Memory B cell (primary cell): ENCODE data around the gene GPR153.

ENCODE experiments used
- ATAC-seq: fragments of 150-1000 bp; cut with Tn5 transposase; 2 replicates; pipeline ENCODE4 v1.10.0; 2021; ENCODE audit warnings: low read depth, mild to moderate bottlenecking, moderate library complexity
- DNase-seq, 2 donors: peaks; one replicate each; pipeline ENCODE4 v3.0.0; 2022; ENCODE audit warnings: low spot score in 2 of 2
- H3K27ac Mint-ChIP-seq: one replicate; pipeline ENCODE4 v1.8.0; 2022; ENCODE audit warnings: mild to moderate bottlenecking, moderate library complexity, mixed read lengths
- H3K27me3 Mint-ChIP-seq: one replicate; pipeline ENCODE4 v1.8.0; 2022; ENCODE audit warnings: mixed read lengths
- H3K36me3 Mint-ChIP-seq: one replicate; pipeline ENCODE4 v1.8.0; 2022; ENCODE audit warnings: mild to moderate bottlenecking, mixed read lengths
- H3K4me1 Mint-ChIP-seq: one replicate; pipeline ENCODE4 v1.8.0; 2022; ENCODE audit warnings: mixed read lengths
- H3K4me3 Mint-ChIP-seq: one replicate; pipeline ENCODE4 v1.8.0; 2022; ENCODE audit warnings: mild to moderate bottlenecking, moderate library complexity, mixed read lengths
- H3K9me3 Mint-ChIP-seq: one replicate; pipeline ENCODE4 v1.8.0; 2022; ENCODE audit warnings: mixed read lengths

GPR153 gene

DNA sequence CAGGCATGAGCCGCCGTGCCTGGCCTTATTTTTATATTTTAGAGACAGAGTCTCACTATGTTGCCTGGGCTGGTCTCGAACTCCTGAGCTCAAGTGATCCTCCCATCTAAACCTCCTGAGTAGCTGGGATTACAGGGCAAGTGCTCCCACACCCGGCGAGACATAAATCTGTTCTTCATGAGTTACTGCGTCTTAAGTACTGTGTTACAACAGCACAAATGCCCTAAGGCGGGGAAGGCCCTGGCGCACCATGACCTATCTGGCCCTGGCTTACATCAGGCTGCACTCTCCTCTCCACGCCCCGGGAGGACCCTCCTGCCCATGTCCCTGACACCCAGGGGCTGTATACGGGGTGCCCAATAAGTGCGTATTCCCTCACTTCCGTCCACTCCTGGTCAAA, 4.3 kb downstream of the GPR153 start:
- H3K4me3 Mint-ChIP-seq = no peak overlapping the region
- peaks cover 4% of the 10 kb centered on the region for H3K27me3 Mint-ChIP-seq

DNA sequence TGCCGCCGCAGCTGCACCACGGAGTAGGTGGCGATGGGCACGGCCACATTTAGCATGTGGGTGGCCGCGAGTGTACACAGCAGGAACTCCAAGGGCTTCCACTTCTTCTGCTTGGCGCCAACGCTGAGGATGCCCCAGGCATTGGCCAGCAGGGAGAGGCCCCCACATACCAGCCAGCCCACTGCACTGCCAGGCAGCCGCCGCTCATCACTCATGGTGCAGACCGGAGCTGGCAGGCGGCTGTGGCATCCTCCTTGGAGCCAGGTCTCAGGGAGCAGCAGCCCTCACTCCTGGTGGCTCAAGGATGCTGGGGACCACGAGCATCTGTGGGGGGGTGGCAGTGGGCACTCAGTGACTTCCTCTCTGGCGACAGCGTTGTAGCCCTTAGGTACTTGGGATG, 6.2 kb downstream of the GPR153 start:
- Mint-ChIP-seq H3K4me1 (no peaks in the 10 kb centered on the region), H3K9me3 (no peaks in the 10 kb centered on the region), H3K36me3 (no peaks in the 10 kb centered on the region), H3K27ac (no peak overlapping the region), H3K27me3 (peaks cover 14% of the 10 kb centered on the region), H3K4me3 (no peak overlapping the region)
- DNase-seq (no peak), ATAC-seq (no peak)

More for the DNA sequence above, 4.3 kb downstream of the GPR153 start:
- Mint-ChIP-seq H3K27ac (no peak overlapping the region), H3K4me1 (no peaks in the 10 kb centered on the region), H3K9me3 (no peaks in the 10 kb centered on the region), H3K36me3 (no peaks in the 10 kb centered on the region)
- DNase-seq (no peak), ATAC-seq (no peak)

DNA sequence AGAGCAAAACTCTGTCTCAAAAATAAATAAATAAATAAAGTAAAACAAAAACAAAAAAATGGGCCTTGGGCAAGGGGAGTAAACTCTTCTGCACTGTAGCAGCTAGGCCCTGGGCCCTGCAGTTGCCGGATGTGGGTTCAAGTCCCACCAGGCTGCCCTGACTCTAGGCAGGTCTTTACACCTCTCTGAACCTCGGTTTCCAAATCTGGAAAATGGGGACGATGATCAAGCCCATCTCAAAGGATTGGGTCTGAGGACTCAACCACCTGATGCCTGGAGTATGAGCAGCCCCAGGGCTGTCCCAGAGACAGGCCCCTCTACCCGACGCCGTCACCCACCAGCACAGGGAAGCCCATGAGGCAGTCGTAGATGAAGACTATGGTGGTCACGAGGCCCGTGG, 7.5 kb downstream of the GPR153 start:
- no peak for ATAC-seq
- Mint-ChIP-seq H3K4me3 (no peak overlapping the region), H3K27ac (no peak overlapping the region), H3K36me3 (no peaks in the 10 kb centered on the region), H3K27me3 (peaks cover 14% of the 10 kb centered on the region), H3K4me1 (no peaks in the 10 kb centered on the region), H3K9me3 (no peaks in the 10 kb centered on the region)
- DNase-seq = no peak

DNA sequence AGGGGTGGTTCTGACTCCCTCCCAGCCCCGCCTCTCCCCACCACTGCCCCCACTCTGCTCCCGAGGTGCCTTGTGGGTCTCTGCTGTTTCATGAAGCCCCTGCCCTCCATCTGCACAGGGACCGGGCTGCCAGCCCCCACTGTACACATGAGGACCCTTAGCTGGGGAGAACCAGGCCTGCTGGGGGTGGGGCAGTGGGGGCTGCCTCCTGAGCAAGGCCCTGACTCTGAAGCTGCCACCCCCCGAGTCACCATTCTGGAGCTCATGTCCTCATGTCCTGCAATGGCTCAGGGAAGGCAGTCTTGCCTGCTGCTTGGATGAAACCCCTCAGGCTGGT, 8.6 kb downstream of the GPR153 start:
- H3K27ac Mint-ChIP-seq = no peak overlapping the region
- no peak overlapping the region for H3K4me3 Mint-ChIP-seq
- H3K27me3 Mint-ChIP-seq = peaks cover 18% of the 10 kb centered on the region
- DNase-seq (no peak), ATAC-seq (no peak)
- H3K36me3 Mint-ChIP-seq = no peaks in the 10 kb centered on the region
- H3K9me3 Mint-ChIP-seq = no peaks in the 10 kb centered on the region
- H3K4me1 Mint-ChIP-seq = no peaks in the 10 kb centered on the region

DNA sequence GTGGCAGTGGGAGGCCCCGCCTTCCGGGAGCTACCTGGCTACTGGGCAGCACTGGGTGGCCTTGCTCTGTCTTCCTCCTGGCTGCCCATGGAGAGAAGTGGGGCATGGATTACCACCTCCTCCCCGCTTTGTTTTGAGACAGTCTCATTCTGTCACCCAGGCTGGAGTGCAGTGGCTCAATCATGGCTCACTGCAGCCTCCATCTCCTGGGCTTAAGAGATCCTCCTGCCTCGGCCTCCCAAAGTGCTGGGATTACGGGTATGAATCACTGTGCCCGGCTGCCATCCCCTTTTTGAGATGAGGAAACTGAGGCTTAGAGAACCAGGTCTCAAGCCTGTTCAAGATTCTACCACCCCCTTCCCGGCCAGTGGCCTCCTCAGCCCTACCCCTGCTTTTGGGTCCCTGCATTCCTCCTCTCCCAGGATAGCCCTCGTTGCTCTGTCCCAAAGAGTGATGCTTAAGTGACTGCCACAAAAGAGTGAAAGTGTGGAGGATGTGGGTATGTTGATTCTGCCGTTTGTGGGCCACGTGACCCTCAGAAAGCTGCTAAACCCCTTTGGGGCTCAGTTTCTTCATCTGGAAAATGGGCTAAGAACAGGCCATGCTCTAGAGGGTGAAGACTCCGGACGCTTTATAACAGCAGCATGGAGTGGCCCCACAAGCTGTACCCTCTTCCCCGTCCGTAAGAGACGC, 9.1 kb downstream of the GPR153 start:
- Mint-ChIP-seq H3K9me3 (no peaks in the 10 kb centered on the region), H3K36me3 (no peaks in the 10 kb centered on the region), H3K27ac (no peak overlapping the region), H3K27me3 (peaks cover 21% of the 10 kb centered on the region), H3K4me3 (no peak overlapping the region), H3K4me1 (no peaks in the 10 kb centered on the region)
- ATAC-seq = no peak
- DNase-seq = no peak

DNA sequence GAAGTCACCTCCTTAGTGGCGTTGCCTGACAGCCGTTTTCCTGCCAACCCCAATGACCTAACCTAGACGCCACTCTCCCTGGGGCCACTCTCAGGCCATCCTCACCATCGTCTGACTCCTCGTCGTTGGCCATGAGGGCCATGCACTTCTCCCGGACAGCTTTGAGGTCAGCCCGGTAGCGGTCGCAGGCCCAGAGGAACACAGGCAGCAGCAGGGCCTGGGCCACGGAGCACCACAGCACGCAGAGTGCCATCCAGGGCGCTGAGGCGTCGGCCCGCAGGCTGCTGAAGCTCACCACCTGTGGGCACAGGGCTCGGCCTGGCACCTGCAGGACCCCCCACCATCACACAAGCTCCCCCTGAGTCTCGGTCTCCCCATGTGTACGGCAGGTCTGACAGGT, 9.7 kb downstream of the GPR153 start:
- H3K4me1 Mint-ChIP-seq = peaks cover 3% of the 10 kb centered on the region
- H3K27me3 Mint-ChIP-seq = peaks cover 25% of the 10 kb centered on the region
- no peaks in the 10 kb centered on the region for H3K36me3 Mint-ChIP-seq
- no peaks in the 10 kb centered on the region for H3K9me3 Mint-ChIP-seq
- H3K4me3 Mint-ChIP-seq = no peak overlapping the region
- no peak overlapping the region for H3K27ac Mint-ChIP-seq
- ATAC-seq (no peak), DNase-seq (no peak)

DNA sequence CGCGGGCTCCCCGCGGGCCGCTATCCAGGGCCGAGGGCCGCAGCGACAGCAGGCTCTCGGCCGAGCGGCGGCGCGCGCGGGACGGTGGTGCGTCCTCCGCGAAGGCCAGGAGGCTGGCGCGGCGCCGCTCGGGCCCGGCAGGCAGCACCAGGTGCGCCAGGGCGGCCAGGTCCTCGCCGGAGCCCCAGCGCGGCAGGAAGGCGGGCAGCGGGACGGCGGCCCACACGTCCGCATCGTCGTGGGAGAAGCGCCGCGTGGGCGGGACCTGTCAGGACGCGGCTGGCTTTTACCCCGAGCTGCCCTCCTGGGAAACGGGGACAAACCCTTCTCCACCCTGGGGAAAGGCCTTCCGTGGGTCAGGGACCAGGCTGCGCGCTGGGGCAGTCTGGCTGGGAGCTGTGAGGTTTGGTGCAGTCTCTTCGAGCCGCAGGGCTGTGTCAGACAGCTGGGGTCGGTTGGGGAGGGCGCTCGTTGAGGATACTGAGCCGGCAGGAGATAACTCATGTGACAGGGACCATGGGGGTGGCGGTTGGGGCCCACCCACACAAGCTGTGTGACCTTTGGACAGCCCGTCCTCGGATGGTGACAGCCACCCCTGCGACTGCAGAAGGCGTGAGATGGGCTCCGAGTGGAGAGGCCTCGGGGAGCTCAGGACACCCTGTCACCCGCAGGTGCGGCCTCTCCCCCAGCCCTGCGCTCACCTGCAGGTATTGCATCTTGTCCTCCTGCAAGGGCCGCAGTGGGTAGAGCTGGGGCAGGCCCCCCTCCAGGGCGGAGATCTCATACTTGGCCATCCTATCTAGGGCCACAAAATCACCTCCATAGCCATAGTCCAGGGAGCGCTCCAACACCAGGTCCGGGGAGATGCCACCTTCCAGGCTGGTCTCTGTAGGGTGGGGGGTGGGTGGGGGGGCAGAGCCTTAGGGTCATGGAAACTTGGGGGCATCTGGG, 10.9 kb downstream of the GPR153 start:
- no peaks in the 10 kb centered on the region for H3K9me3 Mint-ChIP-seq
- peaks cover 25% of the 10 kb centered on the region for H3K27me3 Mint-ChIP-seq
- H3K4me1 Mint-ChIP-seq = peaks cover 3% of the 10 kb centered on the region
- no peak overlapping the region for H3K27ac Mint-ChIP-seq
- H3K4me3 Mint-ChIP-seq = no peak overlapping the region
- H3K36me3 Mint-ChIP-seq = no peaks in the 10 kb centered on the region
- ATAC-seq (no peak), DNase-seq (no peak)

DNA sequence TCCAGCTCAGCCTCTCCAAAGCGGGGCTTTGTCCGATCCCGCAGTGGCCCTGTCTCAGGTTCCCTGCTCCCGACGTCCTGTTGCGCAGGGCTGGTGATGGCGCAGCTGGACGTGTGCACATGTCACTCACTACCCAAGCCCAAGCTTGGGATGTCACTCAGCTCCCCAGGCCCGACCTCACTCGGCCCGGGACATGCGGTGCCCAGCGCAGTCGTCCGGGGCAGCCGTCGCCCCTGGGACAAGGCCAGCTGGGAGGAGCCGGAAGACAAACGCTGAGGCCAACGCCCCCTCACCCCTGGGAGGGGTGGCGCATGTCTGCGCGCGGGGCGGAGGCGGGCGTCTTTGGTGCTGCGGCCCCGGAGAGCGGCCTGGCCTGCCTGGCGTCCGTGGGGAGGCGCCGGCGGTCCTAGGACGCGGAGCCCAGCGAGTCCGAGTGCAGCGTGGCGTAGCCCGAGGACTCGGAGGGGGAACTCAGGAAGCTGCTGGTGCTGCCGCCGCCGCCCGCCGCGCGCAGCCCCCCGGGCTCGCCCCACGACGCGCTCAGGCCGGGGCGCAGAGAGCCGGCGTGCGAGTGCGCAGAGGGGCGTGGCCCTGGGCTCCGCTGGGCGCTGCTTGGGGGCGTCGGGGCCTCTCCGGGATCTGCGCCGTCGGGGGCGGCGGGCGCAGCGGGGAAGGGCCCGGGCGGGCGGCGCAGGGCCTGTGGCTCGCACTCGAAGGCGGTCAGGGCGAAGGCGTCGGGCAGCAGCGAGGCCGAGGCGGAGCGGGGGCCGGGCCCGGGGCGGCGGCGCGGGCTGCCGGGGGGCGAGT, 11.8 kb downstream of the GPR153 start:
- Mint-ChIP-seq H3K27me3 (peaks cover 26% of the 10 kb centered on the region), H3K4me3 (no peak overlapping the region), H3K9me3 (no peaks in the 10 kb centered on the region), H3K36me3 (no peaks in the 10 kb centered on the region), H3K27ac (no peak overlapping the region), H3K4me1 (peaks cover 3% of the 10 kb centered on the region)
- DNase-seq (no peak), ATAC-seq (no peak)

DNA sequence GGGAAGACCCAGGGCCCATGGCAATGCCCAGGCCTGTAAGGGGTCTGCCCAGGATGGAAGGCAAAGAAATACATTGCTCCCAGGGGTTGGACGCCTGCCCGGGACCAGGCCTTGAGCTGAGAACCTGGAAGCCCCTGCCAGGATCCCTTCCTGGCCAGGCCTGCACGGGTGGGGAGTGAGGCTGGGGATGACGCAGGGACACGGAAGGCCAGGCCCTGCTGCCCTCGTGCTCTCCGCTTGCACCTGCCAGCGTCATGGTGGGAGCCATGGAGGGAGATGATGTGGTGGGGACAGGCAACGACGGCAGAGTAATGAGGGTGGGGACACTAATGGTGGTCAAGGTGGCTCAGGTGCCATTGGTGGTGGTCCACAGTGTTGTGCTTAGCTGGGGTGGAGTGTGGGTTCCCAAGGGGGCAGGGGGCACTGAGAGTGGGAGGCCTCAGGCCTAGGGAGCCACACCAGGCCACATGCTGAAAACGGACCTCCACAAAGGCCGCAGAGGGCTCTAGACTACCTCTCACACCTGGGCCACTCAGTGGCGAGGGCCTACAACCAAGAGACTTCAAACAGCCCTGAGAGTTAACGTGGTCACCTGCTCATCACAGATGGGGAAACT, 12.6 kb downstream of the GPR153 start:
- Mint-ChIP-seq H3K4me3 (no peak overlapping the region), H3K27me3 (peaks cover 29% of the 10 kb centered on the region)

DNA sequence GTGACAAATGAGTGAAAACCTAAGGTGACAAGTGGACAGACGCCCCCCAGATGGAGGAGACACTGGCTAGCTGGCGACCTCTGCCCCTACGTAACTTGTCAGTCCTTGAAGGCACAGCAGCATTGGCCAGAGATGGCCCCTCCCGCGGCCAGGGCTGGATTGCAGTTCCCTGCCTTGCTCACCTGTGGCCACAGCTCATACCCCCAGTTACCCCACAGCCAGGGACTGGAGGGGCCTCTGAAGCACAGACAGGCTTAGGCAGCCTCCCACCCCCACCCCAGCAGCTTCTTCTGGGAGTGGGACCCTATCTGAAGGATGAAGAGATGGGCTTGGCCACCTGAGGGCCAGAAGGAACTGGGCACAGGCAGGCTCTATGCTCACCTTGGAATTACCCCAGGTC, 13.2 kb downstream of the GPR153 start:
- Mint-ChIP-seq H3K36me3 (no peaks in the 10 kb centered on the region), H3K27me3 (peaks cover 32% of the 10 kb centered on the region), H3K9me3 (no peaks in the 10 kb centered on the region), H3K4me3 (no peak overlapping the region), H3K4me1 (peaks cover 3% of the 10 kb centered on the region), H3K27ac (no peak overlapping the region)
- no peak for DNase-seq
- ATAC-seq = no peak

More for the DNA sequence above, 12.6 kb downstream of the GPR153 start:
- ATAC-seq (no peak), DNase-seq (no peak)
- Mint-ChIP-seq H3K4me1 (peaks cover 3% of the 10 kb centered on the region), H3K27ac (no peak overlapping the region), H3K36me3 (no peaks in the 10 kb centered on the region), H3K9me3 (no peaks in the 10 kb centered on the region)

DNA sequence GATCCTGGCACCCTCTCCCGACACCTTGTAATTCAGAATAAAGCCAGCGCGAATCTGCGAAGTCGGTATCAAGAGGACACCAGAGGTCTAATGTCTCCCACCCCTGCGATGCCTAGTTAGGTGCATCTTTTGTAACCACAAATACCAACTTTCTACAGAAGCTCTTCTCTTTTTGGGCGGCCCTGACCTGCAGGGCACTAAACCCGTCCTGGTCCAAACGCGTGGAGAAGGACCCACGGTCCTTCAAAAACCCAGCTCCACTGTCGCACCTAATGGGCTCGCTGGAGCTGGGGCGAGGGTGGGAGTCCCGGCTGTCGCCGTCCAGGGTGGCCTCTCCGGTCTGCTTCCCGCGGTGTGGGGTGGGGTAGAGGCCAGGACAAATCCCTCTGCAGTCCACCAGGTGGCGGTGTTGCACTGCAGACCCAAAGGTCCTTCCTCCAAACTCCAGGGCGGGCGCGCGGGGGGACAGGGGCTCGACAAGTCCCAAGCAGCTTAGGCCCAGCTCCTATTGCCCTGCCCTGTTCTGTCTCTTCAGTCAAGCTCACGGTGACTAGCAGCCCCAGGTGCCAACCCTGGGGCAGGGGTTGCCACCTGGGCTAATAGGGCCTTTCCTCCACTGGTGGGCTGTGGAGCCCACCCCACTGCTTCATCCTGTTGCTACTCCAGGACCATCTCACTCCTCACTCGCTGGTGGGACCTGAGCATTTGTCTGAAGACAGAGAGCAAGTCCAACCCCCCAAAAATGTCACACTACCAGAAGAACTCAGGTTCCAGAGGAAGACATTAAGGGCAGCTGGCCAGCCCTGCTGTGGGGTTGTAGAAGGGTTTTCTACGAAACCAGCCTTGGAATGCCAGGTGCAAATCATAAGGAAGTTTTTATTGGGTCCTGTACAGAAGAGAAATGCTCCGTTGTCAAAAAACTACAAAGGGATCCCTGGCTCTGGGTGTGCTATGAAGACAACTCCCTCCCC, 14.1 kb downstream of the GPR153 start:
- Mint-ChIP-seq H3K27me3 (peaks cover 33% of the 10 kb centered on the region), H3K4me3 (peak overlapping the region; percentile 57), H3K9me3 (no peaks in the 10 kb centered on the region), H3K27ac (peak overlapping the region; percentile 60), H3K4me1 (peaks cover 4% of the 10 kb centered on the region), H3K36me3 (no peaks in the 10 kb centered on the region)
- peak; percentile 74 to 79 for DNase-seq
- peak; percentile 73 for ATAC-seq

DNA sequence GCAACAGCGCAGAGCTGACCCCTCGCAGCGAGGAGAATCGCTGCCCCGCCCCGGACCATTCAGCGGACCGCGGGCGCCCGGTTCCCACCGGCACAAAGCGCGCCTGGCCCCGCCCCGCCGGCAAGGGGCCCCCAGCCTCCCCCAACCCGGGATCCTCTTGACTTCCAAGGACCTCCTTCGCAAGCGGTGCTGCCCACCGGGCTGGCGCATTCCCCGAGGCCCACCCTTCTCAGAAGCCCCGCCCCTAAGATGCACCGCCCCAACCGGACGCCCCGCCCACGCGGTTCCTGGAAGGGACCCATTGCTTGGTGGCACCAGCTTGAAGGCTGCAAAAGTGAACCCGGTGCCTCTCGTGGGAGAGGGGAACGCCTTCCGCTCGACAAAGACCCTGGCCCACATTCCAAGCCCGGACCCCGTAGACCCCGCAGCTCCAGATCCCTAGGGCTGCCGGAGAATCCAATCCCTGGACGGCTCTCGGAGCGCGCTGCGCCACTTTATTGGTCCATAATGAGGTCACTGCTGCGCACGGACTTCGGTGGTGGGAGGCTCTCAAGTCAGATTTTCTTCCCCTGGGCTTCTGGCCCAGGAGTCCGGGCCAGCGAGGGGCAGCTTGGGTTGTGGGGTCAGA, 14.9 kb downstream of the GPR153 start:
- H3K36me3 Mint-ChIP-seq = no peaks in the 10 kb centered on the region
- H3K9me3 Mint-ChIP-seq = no peaks in the 10 kb centered on the region
- no peak for ATAC-seq
- no peak for DNase-seq
- H3K4me1 Mint-ChIP-seq = peaks cover 10% of the 10 kb centered on the region
- no peak overlapping the region for H3K4me3 Mint-ChIP-seq
- no peak overlapping the region for H3K27ac Mint-ChIP-seq
- peaks cover 36% of the 10 kb centered on the region for H3K27me3 Mint-ChIP-seq
